ENCODE measurements around the gene DHRS1. TPM values are rescaled to one million over a fixed set of nuclear protein-coding genes. Genes with fewer than 3 reads are reported as not detected.
A peak's percentile ranks its signal among the peaks of the same experiment; 100 is the strongest.

DHRS1 gene
- total and polyA plus RNA-seq, 9 of the 15 experiments (the other 6 are each of a cell fraction or from before 2014, with no cell fraction given) = 7.3 to 33.6 (median 13.3) TPM

GRCh38 chr14:24271134-24271833 lies 28.3 kb downstream of the DHRS1 start, which contains the start of gene RABGGTA (continued):
- TF ChIP-seq ATF6 (CRISPR knock-in tag; IDR thresholded peaks at IDR 0.05) (0 out of 2 replicates have a peak, but pooled peaks have one; percentile 76), GATAD2B (IDR thresholded peaks at IDR 0.05; ENCODE audit: borderline replicate concordance) (no peak; the same call in 1 of the 2 replicates), RBM22 (IDR thresholded peaks at IDR 0.05; ENCODE audit: low read depth, low read length, poor library complexity, severe bottlenecking) (no peak), KDM5B (IDR thresholded peaks at IDR 0.05; ENCODE audit: insufficient replicate concordance, low read depth, low read length) (peak; percentile 46), MAZ (CRISPR knock-in tag; conservative IDR thresholded peaks at IDR 0.05 in 1 of 2, IDR thresholded peaks at IDR 0.05 in 1 of 2) (peak; percentile 87 to 88), ZFX (CRISPR knock-in tag; IDR thresholded peaks at IDR 0.05) (peak; percentile 52; the same call in 1 of the 2 replicates), PRMT5 (CRISPR knock-in tag; IDR thresholded peaks at IDR 0.05) (no peak), XRCC3 (IDR thresholded peaks at IDR 0.05) (no peak), BRF2 (IDR thresholded peaks at IDR 0.05; ENCODE audit: borderline replicate concordance, insufficient read depth, insufficient read length) (no peak), GTF2B (IDR thresholded peaks at IDR 0.05; ENCODE audit: extremely low read depth, insufficient read length) (no peak), JUNB (CRISPR knock-in tag; conservative IDR thresholded peaks at IDR 0.05) (no peak), ETS1 (conservative IDR thresholded peaks at IDR 0.05; ENCODE audit: control insufficient read depth, low read depth, low read length) (peak; percentile 60; the same call in 1 of the 2 replicates), ERF (CRISPR knock-in tag; IDR thresholded peaks at IDR 0.05) (no peak), PTBP1 (IDR thresholded peaks at IDR 0.05; ENCODE audit: low read depth, low read length) (no peak), ZKSCAN3 (CRISPR knock-in tag; IDR thresholded peaks at IDR 0.05) (no peak), ZNF143 (CRISPR knock-in tag; IDR thresholded peaks at IDR 0.05) (no peak), ZEB2 (IDR thresholded peaks at IDR 0.05) (peak; percentile 80), ZBTB49 (CRISPR knock-in tag; IDR thresholded peaks at IDR 0.05; ENCODE audit: borderline replicate concordance) (no peak), PTTG1 (tag; IDR thresholded peaks at IDR 0.05; ENCODE audit: low read depth) (no peak), ZNF75A (CRISPR knock-in tag; IDR thresholded peaks at IDR 0.05) (no peak), CREBBP (IDR thresholded peaks at IDR 0.05; ENCODE audit: low read depth, low read length) (no peak)

Data from K562 (cell line).